Heart left ventricle (tissue), 16 donors: ENCODE measurements around the gene TMEM254. TPM values are rescaled to one million over a fixed set of nuclear protein-coding genes. Genes with fewer than 3 reads are reported as not detected.

ENCODE experiments used
- ATAC-seq, 4 donors: fragments of 200-7000 bp; cut with Tn5 transposase; one replicate each; pipeline ENCODE4 v1.9.1; 2020 to 2022; ENCODE audit warnings: moderate library complexity in 4 of 4, mild to moderate bottlenecking in 3 of 4, moderate number of reproducible peaks in 1 of 4
- DNase-seq, 5 donors: peaks; one replicate each; pipeline ENCODE4 v3.0.0-alpha.2; 2020
- H3K27ac ChIP-seq, 12 donors: fragments of 200-600 bp; sonication (generic) in 4 of 12; one replicate each; pipeline versions ENCODE4 v1.5.0 to v1.8.0; 2016 to 2022; ENCODE audit warnings: mild to moderate bottlenecking in 2 of 12
- H3K27me3 ChIP-seq, 9 donors: fragments of 200-600 bp; sonication (generic) in 2 of 9; one replicate each; pipeline versions ENCODE4 v1.5.1 to v1.8.0; 2016 to 2022; ENCODE audit warnings: mild to moderate bottlenecking in 3 of 9
- H3K36me3 ChIP-seq, 9 donors: fragments of 200-600 bp; sonication (generic) in 2 of 9; one replicate each; pipeline versions ENCODE4 v1.5.0 to v1.8.0; 2018 to 2022; ENCODE audit warnings: mild to moderate bottlenecking in 2 of 9
- H3K4me1 ChIP-seq, 12 donors: fragments of 200-600 bp; sonication (generic) in 4 of 12; one replicate each; pipeline versions ENCODE4 v1.5.0 to v1.8.0; 2016 to 2022; ENCODE audit warnings: mild to moderate bottlenecking in 3 of 12
- H3K4me3 ChIP-seq, 12 donors: fragments of 200-600 bp; sonication (generic) in 4 of 12; one replicate each; pipeline versions ENCODE4 v1.5.0 to v1.8.0; 2017 to 2022; ENCODE audit warnings: mild to moderate bottlenecking in 9 of 12, moderate library complexity in 4 of 12
- H3K9me3 ChIP-seq, 12 donors: fragments of 200-600 bp; sonication (generic) in 4 of 12; one replicate each; pipeline versions ENCODE4 v1.5.0 to v1.8.0; 2016 to 2022; ENCODE audit warnings: mild to moderate bottlenecking in 1 of 12
- CTCF ChIP-seq, 12 donors: fragments of 200-600 bp; sonication (generic) in 4 of 12; IDR thresholded peaks; one replicate each; pipeline versions ENCODE4 v1.5.0 to v1.8.0; 2018 to 2022; ENCODE audit warnings: antibody characterized with exemption in 12 of 12, mild to moderate bottlenecking in 5 of 12
- POLR2A ChIP-seq, 2 donors: fragments of 450-650 bp; IDR thresholded peaks; one replicate each; pipeline ENCODE4 v1.6.1; 2017; ENCODE audit warnings: antibody characterized with exemption in 2 of 2, mild to moderate bottlenecking in 2 of 2, moderate library complexity in 2 of 2
- WGBS, 4 donors: extraction: QIAGEN DNeasy Blood & Tissue Kit in 2 of 4; methylation state at CpG; one replicate each; pipeline versions ENCODE4 v1.1.5 to v1.1.7; 2013 to 2018; 5-methylcytosine and 5-hydroxymethylcytosine counted together
- intact Hi-C, 10 donors: fragments of 100-400 bp; cut with DNase I; formaldehyde crosslinking; loops; one replicate each; pipeline versions ENCODE4 v1.11.1 to v1.14.2; 2022
- polyA plus RNA-seq, 2 donors: library from polyadenylated mRNA; stranded (reverse); fragments of 200-250 nt; gene quantifications; one replicate each; pipeline ENCODE4 v1.2.3, GENCODE V29; 2013
- total RNA-seq, 9 donors: library from RNA; depleted of rRNA in 2 of 9; stranded (reverse); fragments of >200 nt in 2 of 9; fragmentation: NEBNext Ultra II Directional in 3 of 9; extraction: Animal tissue kit (Norgen Biotek cat#: 25700) in 3 of 9; gene quantifications; one replicate each; pipeline versions ENCODE4 v1.1.0 to v1.2.4, GENCODE V29; 2016 to 2023
- donor health status: ischemic (EF 13 %, LVEDD 7.1; RV severe dilation, severe dysfunction).
- donor health status: healthy with polysubstance abuse.
- donor health status: DM: no; HTN: yes; CAD: no.
- donor health status: DM: no; HTN: no; CAD: no.
- donor health status: ischemic (EF 25% LVEDD 6.9; RV normal size, moderate dysfunction).
- donor health status: ischemic (EF 25% LVEDD 5.7; RV mildly dilated, moderate dysfunction).
- donor health status: healthy.
- donor health status: DM: yes; HTN: yes; CAD: no.
- donor health status: ischemic (EF 35%, LVEDD 5.7; RV mildly dilated, moderate dysfunction).
- donor health status: nonischemic (EF 11% LVEDD 7.7; RV severe dilation, severe dysfunction).
- donor health status: DM: yes; HTN: yes; CAD: no.
- donor health status: PGD.
- donor health status: ischemic (EF 29% LVEDD 5.4; RV normal size, mild dysfunction).
- donor health status: nonischemic (EF 23%, LVEDD 6.1; RV moderate dilation, normal function).

The TMEM254 gene
- total and polyA plus RNA-seq, 11 donors, result 4.7 to 13.4 (median 7.0) TPM

GRCh38 chr10:80137920-80138319 lies 59.5 kb downstream of the TMEM254 start:
- DNase-seq (peak in 1 of 5 donors; percentile 12), ATAC-seq (no peak)
- Histone ChIP-seq H3K27ac (peak overlapping the region; percentile 58 to 91 (median 76)), H3K36me3 (peaks cover 0 to 7% (median 0%) of the 10 kb centered on the region in 9 donors), H3K27me3 (peaks cover 0 to 7% (median 0%) of the 10 kb centered on the region in 9 donors), H3K9me3 (no peaks in the 10 kb centered on the region), H3K4me1 (peaks cover 0 to 58% (median 23%) of the 10 kb centered on the region in 12 donors), H3K4me3 (no peak overlapping the region)
- intact Hi-C loops, result loop anchor here in 6 of 10 donors (5.0 to 10.0 kb wide), 3 partner anchors 61 to 81 kb away; partner anchors contain the start of gene TMEM254 (in 5 of the 6)
- WGBS, 4 donors, result 55 to 71% (median 59%) methylated on average over 4 of the region's 4 CpGs
- TF ChIP-seq POLR2A (IDR thresholded peaks at IDR 0.05), result no peak
- TF ChIP-seq CTCF (IDR thresholded peaks at IDR 0.05), result no peak

GRCh38 chr10:80139265-80139664 lies 60.8 kb downstream of the TMEM254 start:
- intact Hi-C loops, result loop anchor here in 6 of 10 donors (5.0 to 10.0 kb wide), 3 partner anchors 62 to 82 kb away; partner anchors contain the start of gene TMEM254 (in 5 of the 6)
- Histone ChIP-seq H3K4me1 (peaks cover 0 to 60% (median 27%) of the 10 kb centered on the region in 12 donors), H3K36me3 (peaks cover 0 to 9% (median 0%) of the 10 kb centered on the region in 9 donors), H3K27ac (no peak overlapping the region), H3K27me3 (no peaks in the 10 kb centered on the region), H3K9me3 (no peaks in the 10 kb centered on the region), H3K4me3 (no peak overlapping the region)
- no peak for ATAC-seq
- DNase-seq, result peak in 2 of 5 donors; percentile 21 to 36
- WGBS, 4 donors, result 56 to 89% (median 81%) methylated on average over 2 of the region's 2 CpGs
- no peak for TF ChIP-seq POLR2A (IDR thresholded peaks at IDR 0.05)
- no peak for TF ChIP-seq CTCF (IDR thresholded peaks at IDR 0.05)

- WGBS, 4 donors, result 80 to 85% (median 81%) methylated on average over 7 of the region's 7 CpGs
Measured at GRCh38 chr10:80140251-80140650, 61.8 kb downstream of the TMEM254 start.

More at GRCh38 chr10:80140251-80140650, 61.8 kb downstream of the TMEM254 start:
- no peak for ATAC-seq
- peak in 1 of 5 donors; percentile 6 for DNase-seq
- Histone ChIP-seq H3K4me1 (peaks cover 0 to 63% (median 35%) of the 10 kb centered on the region in 12 donors), H3K27me3 (no peaks in the 10 kb centered on the region), H3K4me3 (no peak overlapping the region), H3K27ac (no peak overlapping the region), H3K36me3 (peaks cover 0 to 9% (median 0%) of the 10 kb centered on the region in 9 donors), H3K9me3 (no peaks in the 10 kb centered on the region)
- TF ChIP-seq CTCF (IDR thresholded peaks at IDR 0.05), result no peak
- no peak for TF ChIP-seq POLR2A (IDR thresholded peaks at IDR 0.05)
- intact Hi-C loops, result loop anchor here in 4 of 10 donors (5.0 kb wide), 3 partner anchors 67 to 83 kb away; partner anchors contain the start of gene ANXA11 (in 1 of the 4)
